HL-60 (cell line): Measurements from ENCODE around the gene LRRC39.

Source experiments
- CTCF ChIP-seq: IDR thresholded peaks from one replicate; pipeline ENCODE4 v1.5.1; 2011; ENCODE audit warnings: low read length, control low read depth, inconsistent platforms; ENCODE audit not compliant: insufficient read depth
- GABPA ChIP-seq: IDR thresholded peaks from 2 replicates; pipeline ENCODE4 v1.6.1; 2012; ENCODE audit warnings: low read depth
- POLR2AphosphoS5 ChIP-seq: IDR thresholded peaks from 2 replicates; pipeline ENCODE4 v1.6.1; 2012; ENCODE audit warnings: low read depth
- REST ChIP-seq: IDR thresholded peaks from 2 replicates; pipeline ENCODE4 v1.6.1; 2012; ENCODE audit warnings: low read depth; ENCODE audit not compliant: insufficient replicate concordance
- SPI1 ChIP-seq: IDR thresholded peaks from 2 replicates; pipeline ENCODE4 v1.6.1; 2012; ENCODE audit warnings: low read depth, mild to moderate bottlenecking, borderline replicate concordance

DNA sequence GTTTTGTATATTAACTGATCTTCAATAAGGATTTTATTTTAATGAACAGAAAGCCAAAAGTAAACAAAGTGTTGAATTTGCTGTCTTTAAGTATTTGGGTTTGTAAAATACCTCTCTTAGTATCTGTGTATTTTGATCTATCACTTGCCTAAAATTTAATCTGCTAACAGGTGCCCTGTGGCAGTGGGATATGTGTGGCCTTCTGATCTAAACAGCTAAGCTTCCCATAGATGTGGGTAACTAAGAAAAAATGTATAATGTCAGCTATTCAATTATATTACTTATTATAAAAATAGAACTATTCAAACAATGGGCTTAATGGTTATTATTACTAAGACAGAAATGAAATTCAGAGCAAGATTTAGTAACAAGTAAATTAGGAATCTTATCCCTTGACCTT is 15.2 kb downstream of the LRRC39 start:
- no peak for TF ChIP-seq GABPA
- TF ChIP-seq CTCF: no peak
- no peak for TF ChIP-seq POLR2AphosphoS5
- no peak for TF ChIP-seq REST
- TF ChIP-seq SPI1: no peak
